ENCODE data around the gene MACROD2.
"Not testable (repeated sequence)": the region's sequence is repeated elsewhere in the genome, so short reads cannot be mapped to it uniquely, and the experiment has no call there.

MACROD2 gene

GRCh38 chr20:15515691-15516090, 1520.4 kb downstream of the MACROD2 start:
- no peak for DNase-seq

- no peak for DNase-seq
Observed at GRCh38 chr20:15520930-15521524, 1525.7 kb downstream of the MACROD2 start.

- DNase-seq: no peak
Observed at GRCh38 chr20:15523400-15523799, 1528.1 kb downstream of the MACROD2 start.

- no peak for DNase-seq
Observed at GRCh38 chr20:15528391-15529111, 1533.2 kb downstream of the MACROD2 start.

GRCh38 chr20:15535863-15536262, 1540.5 kb downstream of the MACROD2 start:
- DNase-seq: no peak

GRCh38 chr20:15537200-15537599, 1541.9 kb downstream of the MACROD2 start:
- not testable (repeated sequence) for DNase-seq

- DNase-seq: no peak
Observed at GRCh38 chr20:15542655-15543054, 1547.3 kb downstream of the MACROD2 start.

GRCh38 chr20:15544742-15545141, 1549.4 kb downstream of the MACROD2 start:
- DNase-seq: no peak

- DNase-seq: no peak
Observed at GRCh38 chr20:15546525-15547023, 1551.3 kb downstream of the MACROD2 start.

- no peak for DNase-seq
Observed at GRCh38 chr20:15547119-15547518, 1551.8 kb downstream of the MACROD2 start.

GRCh38 chr20:15550116-15550870, 1555.0 kb downstream of the MACROD2 start:
- no peak for DNase-seq

- DNase-seq: no peak
Observed at GRCh38 chr20:15555913-15556312, 1560.6 kb downstream of the MACROD2 start.

- no peak for DNase-seq
Observed at GRCh38 chr20:15556869-15557268, 1561.6 kb downstream of the MACROD2 start.

- DNase-seq: no peak
Observed at GRCh38 chr20:15561070-15561569, 1565.8 kb downstream of the MACROD2 start.

- DNase-seq: no peak
Observed at GRCh38 chr20:15561707-15562404, 1566.5 kb downstream of the MACROD2 start.

GRCh38 chr20:15563836-15564235, 1568.5 kb downstream of the MACROD2 start:
- no peak for DNase-seq

- DNase-seq: no peak
Observed at GRCh38 chr20:15564981-15565380, 1569.7 kb downstream of the MACROD2 start.

- DNase-seq: no peak
Observed at GRCh38 chr20:15565786-15566185, 1570.5 kb downstream of the MACROD2 start.

- DNase-seq: no peak
Observed at GRCh38 chr20:15567219-15567618, 1571.9 kb downstream of the MACROD2 start.

GRCh38 chr20:15570156-15570555, 1574.8 kb downstream of the MACROD2 start:
- DNase-seq: no peak

- DNase-seq: no peak
Observed at GRCh38 chr20:15571056-15571455, 1575.7 kb downstream of the MACROD2 start.

GRCh38 chr20:15575255-15575654, 1579.9 kb downstream of the MACROD2 start:
- no peak for DNase-seq

- no peak for DNase-seq
Observed at GRCh38 chr20:15576411-15576810, 1581.1 kb downstream of the MACROD2 start.

All from CD4-positive, alpha-beta T cell treated with Interleukin-4 for 4 hours (primary cell).